Neural cell (in vitro differentiated cells): ENCODE results near the gene IDE. TPM values are rescaled to one million over a fixed set of nuclear protein-coding genes. Genes with fewer than 3 reads are reported as not detected.

ENCODE experiments used
- H2AFZ ChIP-seq: fragments of 200-600, 300-800 bp; sonication (generic), shearing (Covaris generic); 2 replicates; pipeline ENCODE4 v1.6.0; 2014; ENCODE audit warnings: low read depth, mild to moderate bottlenecking, antibody characterized with exemption, low read length, moderate library complexity
- H3F3A ChIP-seq: fragments of 200-600 bp; shearing (Covaris generic); 2 replicates; pipeline ENCODE4 v1.6.1; 2016; ENCODE audit warnings: mild to moderate bottlenecking, moderate library complexity, mixed read lengths, antibody characterized with exemption, low read length; ENCODE audit not compliant: insufficient read depth, poor library complexity, severe bottlenecking
- H3K27ac ChIP-seq: fragments of 200-600, 300-800 bp; sonication (generic), shearing (Covaris generic); 2 replicates; pipeline ENCODE4 v1.5.1; 2014; ENCODE audit warnings: mild to moderate bottlenecking, low read length, moderate library complexity
- H3K27me3 ChIP-seq: fragments of 300-800, 200-600 bp; sonication (generic), shearing (Covaris generic); 2 replicates; pipeline ENCODE4 v1.6.0; 2014; ENCODE audit warnings: mild to moderate bottlenecking, low read depth, low read length, moderate library complexity; ENCODE audit not compliant: insufficient read depth
- H3K36me3 ChIP-seq: fragments of 300-800, 200-600 bp; sonication (generic), shearing (Covaris generic); 2 replicates; pipeline ENCODE4 v1.5.1; 2014; ENCODE audit warnings: mild to moderate bottlenecking, antibody characterized with exemption, low read length, moderate library complexity; ENCODE audit not compliant: insufficient read depth
- H3K4me2 ChIP-seq: fragments of 300-800, 200-600 bp; sonication (generic), shearing (Covaris generic); 2 replicates; pipeline ENCODE4 v1.6.0; 2014; ENCODE audit warnings: mild to moderate bottlenecking, low read length
- H3K4me3 ChIP-seq: fragments of 300-800, 200-600 bp; sonication (generic), shearing (Covaris generic); 2 replicates; pipeline ENCODE4 v1.5.1; 2014; ENCODE audit warnings: mild to moderate bottlenecking, low read length, moderate library complexity
- H3K79me2 ChIP-seq: fragments of 200-600 bp; shearing (Covaris generic); replicated peaks from 2 replicates; pipeline ENCODE4 v1.6.0; 2014; ENCODE audit warnings: mild to moderate bottlenecking, low read length, moderate library complexity; ENCODE audit not compliant: insufficient read depth
- H3K9ac ChIP-seq: fragments of 300-800, 200-600 bp; sonication (generic), shearing (Covaris generic); 2 replicates; pipeline ENCODE4 v1.6.1; 2016; ENCODE audit warnings: mild to moderate bottlenecking, low read length, mixed read lengths
- H3K9me2 ChIP-seq: fragments of 200-600 bp; shearing (Covaris generic); 2 replicates; pipeline ENCODE4 v1.6.1; 2016; ENCODE audit warnings: mild to moderate bottlenecking, low read length, mixed read lengths; ENCODE audit not compliant: insufficient read depth
- H3K9me3 ChIP-seq: fragments of 200-600, 300-800 bp; sonication (generic), shearing (Covaris generic); 2 replicates; pipeline ENCODE4 v1.6.1; 2016; ENCODE audit warnings: mild to moderate bottlenecking, mixed run types, low read length, moderate library complexity, mixed read lengths
- H4K20me1 ChIP-seq: fragments of 200-600 bp; shearing (Covaris generic); 2 replicates; pipeline ENCODE4 v1.6.1; 2016; ENCODE audit warnings: mild to moderate bottlenecking, mixed run types; ENCODE audit not compliant: insufficient read depth
- CTCF ChIP-seq: fragments of 450-650 bp; IDR thresholded peaks from 2 replicates; pipeline ENCODE4 v1.5.1; 2014; ENCODE audit warnings: antibody characterized with exemption, mild to moderate bottlenecking, moderate library complexity; ENCODE audit not compliant: poor library complexity, severe bottlenecking
- EP300 ChIP-seq: fragments of 450-650 bp; conservative IDR thresholded peaks from 2 replicates; pipeline ENCODE4 v1.6.1; 2014; ENCODE audit warnings: antibody characterized with exemption, mild to moderate bottlenecking, moderate library complexity; ENCODE audit not compliant: poor library complexity, severe bottlenecking
- EZH2 ChIP-seq: fragments of 200-600, 300-800 bp; shearing (Covaris generic), sonication (generic); IDR thresholded peaks from 2 replicates; pipeline ENCODE4 v1.6.1; 2014; ENCODE audit warnings: antibody characterized with exemption, low read length, borderline replicate concordance, mild to moderate bottlenecking; ENCODE audit not compliant: insufficient read depth, poor library complexity, severe bottlenecking
- MXI1 ChIP-seq: fragments of 450-650 bp; conservative IDR thresholded peaks from 2 replicates; pipeline ENCODE4 v1.6.1; 2014; ENCODE audit warnings: antibody characterized with exemption, mild to moderate bottlenecking; ENCODE audit not compliant: poor library complexity, severe bottlenecking
- POLR2AphosphoS5 ChIP-seq: IDR thresholded peaks from 2 replicates; pipeline ENCODE4 v1.6.1; 2012
- RAD21 ChIP-seq: fragments of 450-650 bp; conservative IDR thresholded peaks from 2 replicates; pipeline ENCODE4 v1.6.1; 2014; ENCODE audit warnings: antibody characterized with exemption, mild to moderate bottlenecking, moderate library complexity
- REST ChIP-seq: IDR thresholded peaks from 2 replicates; pipeline ENCODE4 v1.6.1; 2012; ENCODE audit warnings: borderline replicate concordance
- SMC3 ChIP-seq: fragments of 450-650 bp; conservative IDR thresholded peaks from 2 replicates; pipeline ENCODE4 v1.6.1; 2014; ENCODE audit warnings: antibody characterized with exemption, mild to moderate bottlenecking, moderate library complexity; ENCODE audit not compliant: poor library complexity
- TAF1 ChIP-seq: IDR thresholded peaks from 2 replicates; pipeline ENCODE4 v1.6.1; 2012; ENCODE audit warnings: low read depth
- polyA plus RNA-seq: library from polyadenylated mRNA; depleted of rRNA; stranded (reverse); fragments of >200 nt; gene quantifications from 2 replicates; pipeline ENCODE4 v1.2.3, GENCODE V29; 2014

The IDE gene
- polyA plus RNA-seq, 1 donor from 2014 or later = 10.4 TPM

GRCh38 chr10:92598321-92598720, 24.4 kb upstream of the IDE start:
- H4K20me1 ChIP-seq = no peaks in the 10 kb centered on the region
- H3K36me3 ChIP-seq = no peaks in the 10 kb centered on the region

GRCh38 chr10:92595505-92595904, 21.6 kb upstream of the IDE start:
- H3K36me3 ChIP-seq = no peaks in the 10 kb centered on the region
- H4K20me1 ChIP-seq = no peaks in the 10 kb centered on the region
- H3K9me3 ChIP-seq = no peaks in the 10 kb centered on the region
- peaks cover 60% of the 10 kb centered on the region for H3K79me2 ChIP-seq
- no peak overlapping the region for H2AFZ ChIP-seq
- H3K4me2 ChIP-seq = no peak overlapping the region
- H3F3A ChIP-seq = no peaks in the 10 kb centered on the region
- no peak overlapping the region for H3K9ac ChIP-seq
- H3K27ac ChIP-seq = no peak overlapping the region
- H3K27me3 ChIP-seq = no peaks in the 10 kb centered on the region
- no peak overlapping the region for H3K4me3 ChIP-seq
- no peaks in the 10 kb centered on the region for H3K9me2 ChIP-seq
- TF ChIP-seq RAD21 (no peak), CTCF (no peak), MXI1 (no peak), TAF1 (no peak), REST (no peak), POLR2AphosphoS5 (no peak), SMC3 (no peak)

More at GRCh38 chr10:92598321-92598720, 24.4 kb upstream of the IDE start:
- Histone ChIP-seq H3F3A (no peaks in the 10 kb centered on the region), H3K27me3 (no peaks in the 10 kb centered on the region), H3K9me2 (no peaks in the 10 kb centered on the region), H2AFZ (no peak overlapping the region), H3K27ac (no peak overlapping the region), H3K9me3 (no peaks in the 10 kb centered on the region), H3K4me2 (no peak overlapping the region), H3K4me3 (no peak overlapping the region), H3K9ac (no peak overlapping the region), H3K79me2 (peaks cover 79% of the 10 kb centered on the region)
- TF ChIP-seq MXI1 (no peak), POLR2AphosphoS5 (no peak), EP300 (no peak), REST (no peak), CTCF (no peak), EZH2 (no peak), TAF1 (no peak), SMC3 (no peak), RAD21 (no peak)
